ENCODE results near the gene SALL2. TPM values are rescaled to one million over a fixed set of nuclear protein-coding genes. Genes with fewer than 3 reads are reported as not detected.

Gene SALL2
- total RNA-seq, result 10 to 100 TPM in 1 of 3 donors, 1 to 10 TPM in 2; 1.0 to 25.6 (median 1.2) TPM
- long read RNA-seq, donor 1, partial matches to known transcripts, result 5 of 28 reads
- long read RNA-seq, donor 1, other reads (novel, unspliced or antisense), result 19 of 28 reads
- long read RNA-seq, donor 2, result 0 reads

- Histone ChIP-seq H3K4me3 (peak within 1 kb of the TSS; percentile 19), H3K9me3 (no peaks in the 10 kb centered on the region), H3K4me1 (ENCODE audit: low read depth) (no peaks in the 10 kb centered on the region), H3K36me3 (ENCODE audit: low read depth) (no peaks in the 10 kb centered on the region)
- TF ChIP-seq CTCF (IDR thresholded peaks at IDR 0.05), result no peak
- intact Hi-C loops (cut with DNase I, micrococcal nuclease), result no loop called here
- peak; percentile 78 for ATAC-seq
- DNase-seq, result peak; percentile 56 to 70 (median 67)
Measured at GRCh38 chr14:21525962-21526671, at the start of gene SALL2. Gene SALL2, minus strand, starts transcription at chr14:21526346. Its CDS starts 219 bp downstream, at chr14:21526127.

GRCh38 chr14:21575661-21576060 is 49.5 kb upstream of the SALL2 start:
- no peaks in the 10 kb centered on the region for H3K36me3 ChIP-seq (ENCODE audit: low read depth)
- intact Hi-C loops (cut with DNase I, micrococcal nuclease), result no loop called here
- no peak for ATAC-seq

GRCh38 chr14:21572604-21573003 is 46.5 kb upstream of the SALL2 start:
- no peak for TF ChIP-seq CTCF (IDR thresholded peaks at IDR 0.05)
- DNase-seq (no peak), ATAC-seq (no peak)
- intact Hi-C loops (cut with DNase I, micrococcal nuclease), result no loop called here
- Histone ChIP-seq H3K9me3 (peaks cover 7% of the 10 kb centered on the region), H3K36me3 (ENCODE audit: low read depth) (no peaks in the 10 kb centered on the region), H3K4me1 (ENCODE audit: low read depth) (no peaks in the 10 kb centered on the region), H3K4me3 (no peak overlapping the region)

More at GRCh38 chr14:21575661-21576060, 49.5 kb upstream of the SALL2 start:
- no peak for TF ChIP-seq CTCF (IDR thresholded peaks at IDR 0.05)
- Histone ChIP-seq H3K4me1 (ENCODE audit: low read depth) (no peaks in the 10 kb centered on the region), H3K4me3 (no peak overlapping the region), H3K9me3 (peaks cover 7% of the 10 kb centered on the region)
- DNase-seq, result no peak

GRCh38 chr14:21558703-21559170 is 32.6 kb upstream of the SALL2 start:
- H3K9me3 ChIP-seq, result no peaks in the 10 kb centered on the region
- H3K36me3 ChIP-seq (ENCODE audit: low read depth), result no peaks in the 10 kb centered on the region
- H3K4me1 ChIP-seq (ENCODE audit: low read depth), result peaks cover 4% of the 10 kb centered on the region
- ATAC-seq, result no peak
- intact Hi-C loops (cut with DNase I, micrococcal nuclease), result loop anchor here in 1 of 2 donors (10.0 kb wide), 1 partner anchor 64 kb away; no protein-coding TSS in a partner anchor
- TF ChIP-seq CTCF (IDR thresholded peaks at IDR 0.05), result no peak
- no peak overlapping the region for H3K4me3 ChIP-seq
- no peak for DNase-seq

- DNase-seq (peak in 2 of 3 donors; percentile 39 to 94), ATAC-seq (peak; percentile 92)
- H3K36me3 ChIP-seq (ENCODE audit: low read depth), result no peaks in the 10 kb centered on the region
- H3K4me1 ChIP-seq (ENCODE audit: low read depth), result peaks cover 4% of the 10 kb centered on the region
- H3K4me3 ChIP-seq, result no peak overlapping the region
- TF ChIP-seq CTCF (IDR thresholded peaks at IDR 0.05), result peak; percentile 38
- intact Hi-C loops (cut with DNase I, micrococcal nuclease), result loop anchor here in 1 of 2 donors (10.0 kb wide), 1 partner anchor 62 kb away; no protein-coding TSS in a partner anchor
- H3K9me3 ChIP-seq, result no peaks in the 10 kb centered on the region
Measured at GRCh38 chr14:21557084-21557901, 31.1 kb upstream of the SALL2 start.
